HG03196 (cell line): Measurements from ENCODE around the gene PDS5A.
A peak's percentile ranks its signal among the peaks of the same experiment; 100 is the strongest.
"Not testable (repeated sequence)": the region's sequence is repeated elsewhere in the genome, so short reads cannot be mapped to it uniquely, and the experiment has no call there.

Experiments
- ATAC-seq: cut with Tn5 transposase; IDR thresholded peaks from one replicate; pipeline ENCODE4 v1.9.1; 2021; ENCODE audit not compliant: unreplicated experiment

The PDS5A gene, protein sequence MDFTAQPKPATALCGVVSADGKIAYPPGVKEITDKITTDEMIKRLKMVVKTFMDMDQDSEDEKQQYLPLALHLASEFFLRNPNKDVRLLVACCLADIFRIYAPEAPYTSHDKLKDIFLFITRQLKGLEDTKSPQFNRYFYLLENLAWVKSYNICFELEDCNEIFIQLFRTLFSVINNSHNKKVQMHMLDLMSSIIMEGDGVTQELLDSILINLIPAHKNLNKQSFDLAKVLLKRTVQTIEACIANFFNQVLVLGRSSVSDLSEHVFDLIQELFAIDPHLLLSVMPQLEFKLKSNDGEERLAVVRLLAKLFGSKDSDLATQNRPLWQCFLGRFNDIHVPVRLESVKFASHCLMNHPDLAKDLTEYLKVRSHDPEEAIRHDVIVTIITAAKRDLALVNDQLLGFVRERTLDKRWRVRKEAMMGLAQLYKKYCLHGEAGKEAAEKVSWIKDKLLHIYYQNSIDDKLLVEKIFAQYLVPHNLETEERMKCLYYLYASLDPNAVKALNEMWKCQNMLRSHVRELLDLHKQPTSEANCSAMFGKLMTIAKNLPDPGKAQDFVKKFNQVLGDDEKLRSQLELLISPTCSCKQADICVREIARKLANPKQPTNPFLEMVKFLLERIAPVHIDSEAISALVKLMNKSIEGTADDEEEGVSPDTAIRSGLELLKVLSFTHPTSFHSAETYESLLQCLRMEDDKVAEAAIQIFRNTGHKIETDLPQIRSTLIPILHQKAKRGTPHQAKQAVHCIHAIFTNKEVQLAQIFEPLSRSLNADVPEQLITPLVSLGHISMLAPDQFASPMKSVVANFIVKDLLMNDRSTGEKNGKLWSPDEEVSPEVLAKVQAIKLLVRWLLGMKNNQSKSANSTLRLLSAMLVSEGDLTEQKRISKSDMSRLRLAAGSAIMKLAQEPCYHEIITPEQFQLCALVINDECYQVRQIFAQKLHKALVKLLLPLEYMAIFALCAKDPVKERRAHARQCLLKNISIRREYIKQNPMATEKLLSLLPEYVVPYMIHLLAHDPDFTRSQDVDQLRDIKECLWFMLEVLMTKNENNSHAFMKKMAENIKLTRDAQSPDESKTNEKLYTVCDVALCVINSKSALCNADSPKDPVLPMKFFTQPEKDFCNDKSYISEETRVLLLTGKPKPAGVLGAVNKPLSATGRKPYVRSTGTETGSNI (N-terminal part only)

DNA sequence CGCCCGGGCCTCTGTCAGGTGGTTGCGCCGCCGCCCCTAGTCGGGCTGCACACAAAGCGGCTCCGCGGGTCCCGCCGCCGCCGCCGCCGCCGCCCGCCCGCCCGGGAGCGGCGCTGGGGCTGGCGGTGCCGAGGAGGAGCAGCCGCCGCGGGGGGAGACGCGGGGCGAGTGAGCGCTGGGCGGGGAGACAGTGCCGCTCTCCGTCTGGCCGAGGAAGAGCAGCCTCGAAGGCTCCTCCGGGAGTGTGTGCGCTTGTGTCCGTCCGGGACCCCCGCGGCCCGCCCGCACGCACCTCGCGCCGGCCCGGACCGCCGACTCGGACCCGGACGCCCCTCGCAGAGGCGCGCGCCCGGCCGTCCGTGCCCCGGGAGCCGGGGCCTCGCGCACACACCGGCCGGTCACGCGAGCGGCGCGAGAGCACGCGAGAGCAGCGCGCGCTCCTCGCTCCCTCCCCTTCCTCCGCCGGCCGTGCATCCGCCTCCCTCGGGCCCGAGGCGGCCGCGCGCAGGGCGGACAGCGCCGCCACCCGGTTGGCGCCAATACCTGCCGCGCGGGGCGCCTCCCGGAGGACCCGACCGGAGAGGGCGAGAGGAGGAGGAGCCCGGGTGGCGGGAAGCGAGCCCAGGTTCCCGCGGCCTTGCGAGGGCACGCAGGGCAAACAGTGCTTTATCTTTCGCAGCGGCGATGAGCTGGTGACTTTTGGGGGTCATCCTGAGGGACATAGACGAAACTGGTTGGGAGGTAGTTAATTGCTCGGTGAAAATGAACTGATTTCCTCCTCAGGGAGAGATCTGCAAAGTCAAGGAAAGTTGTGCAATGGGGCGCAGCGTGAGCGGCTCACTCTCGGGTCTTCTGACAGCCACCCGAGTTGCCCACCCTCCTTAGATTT is at the start of gene PDS5A:
Gene PDS5A (minus strand): TSS at position 423 of the 889 bp plus-strand sequence. CDS start 1,334 bp downstream, outside the sequence.
- peak; percentile 77 for ATAC-seq

DNA sequence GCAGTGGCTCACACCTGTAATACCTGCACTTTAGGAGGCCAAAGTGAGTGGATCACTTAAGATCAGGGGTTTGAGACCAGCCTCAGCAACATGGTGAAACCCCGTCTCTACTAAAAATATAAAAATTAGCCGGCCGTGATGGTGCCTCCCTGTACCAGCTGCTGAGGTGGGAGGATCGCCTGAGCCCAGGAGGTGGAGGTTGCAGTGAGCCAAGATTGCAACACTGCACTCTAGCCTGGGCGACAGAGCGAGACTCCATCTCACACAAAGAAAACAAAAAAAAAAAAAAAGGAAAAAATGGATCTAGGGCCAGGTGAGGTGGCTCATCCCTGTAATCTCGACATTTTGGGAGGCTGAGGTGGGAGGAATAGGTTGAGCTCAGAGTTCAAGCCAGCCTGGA is 46.3 kb upstream of the PDS5A start:
- not testable (repeated sequence) for ATAC-seq

DNA sequence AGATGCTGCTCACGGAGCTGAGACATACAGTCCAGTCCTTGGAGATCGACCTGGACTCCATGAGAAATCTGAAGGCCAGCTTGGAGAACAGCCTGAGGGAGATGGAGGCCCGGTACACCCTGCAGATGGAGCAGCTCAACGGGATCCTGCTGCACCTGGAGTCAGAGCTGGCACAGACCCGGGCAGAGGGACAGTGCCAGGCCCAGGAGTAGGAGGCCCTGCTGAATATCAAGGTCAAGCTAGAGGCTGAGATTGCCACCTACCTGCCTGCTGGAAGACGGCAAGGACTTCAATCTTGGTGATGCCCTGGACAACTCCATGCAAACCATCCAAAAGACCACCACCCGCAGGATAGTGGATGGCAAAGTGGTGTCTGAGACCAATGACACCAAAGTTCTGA is 43.4 kb upstream of the PDS5A start:
- ATAC-seq, result not testable (repeated sequence)

DNA sequence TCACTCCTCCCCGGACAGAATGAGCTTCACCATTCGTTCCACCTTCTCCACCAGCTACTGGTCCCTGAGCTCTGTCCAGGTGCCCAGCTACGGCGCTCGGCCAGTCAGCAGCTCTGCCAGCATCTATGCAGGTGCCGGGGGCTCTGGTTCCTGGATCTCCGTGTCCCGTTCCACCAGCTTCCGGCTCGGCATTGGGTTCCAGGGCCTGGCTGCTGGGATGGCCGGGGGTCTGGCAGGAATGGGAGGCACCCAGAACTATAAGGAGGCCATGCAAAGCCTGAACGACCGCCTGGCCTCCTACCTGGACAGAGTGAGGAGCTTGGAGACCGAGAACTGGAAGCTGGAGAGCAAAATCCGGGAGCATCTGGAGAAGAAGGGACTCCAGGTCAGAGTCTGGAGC is 42.5 kb upstream of the PDS5A start:
- ATAC-seq, result no peak

DNA sequence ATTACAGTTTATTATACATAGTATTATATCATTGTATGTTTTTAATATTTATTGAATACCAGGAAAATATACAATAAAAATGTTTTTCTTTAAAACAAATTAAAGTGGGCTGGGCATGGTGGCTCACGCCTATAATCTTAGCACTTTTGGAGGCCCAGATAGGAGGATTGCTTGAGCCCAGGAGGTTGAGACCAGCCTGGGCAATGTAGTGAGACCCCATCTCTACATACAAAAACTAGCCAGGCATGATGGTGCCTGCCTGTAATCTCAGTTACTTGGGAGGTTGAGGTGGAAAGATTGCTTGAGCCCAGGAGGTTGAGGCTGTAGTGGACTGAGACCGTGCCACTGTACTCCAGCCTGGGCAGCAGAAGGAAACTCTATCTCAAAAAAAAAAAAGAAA is 38.3 kb upstream of the PDS5A start:
- no peak for ATAC-seq

DNA sequence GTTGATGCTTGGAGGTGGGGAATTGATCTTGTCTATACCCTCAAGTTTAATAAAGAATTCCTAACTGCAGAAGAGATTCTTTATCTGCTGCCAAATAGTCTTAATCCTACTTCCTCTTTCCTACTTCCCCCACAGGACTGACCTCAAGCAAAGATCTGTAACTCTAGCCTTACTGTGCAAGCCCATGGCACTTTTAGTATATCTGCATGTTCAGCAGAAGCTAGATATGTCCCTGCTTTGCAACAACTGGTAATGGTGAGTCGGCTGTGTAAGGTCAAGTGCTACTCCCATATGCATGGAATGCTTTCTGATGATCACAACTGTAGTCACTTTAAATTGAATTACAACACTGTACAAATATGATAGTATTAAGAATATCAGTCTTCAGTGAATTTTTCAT is 26.3 kb upstream of the PDS5A start:
- no peak for ATAC-seq

DNA sequence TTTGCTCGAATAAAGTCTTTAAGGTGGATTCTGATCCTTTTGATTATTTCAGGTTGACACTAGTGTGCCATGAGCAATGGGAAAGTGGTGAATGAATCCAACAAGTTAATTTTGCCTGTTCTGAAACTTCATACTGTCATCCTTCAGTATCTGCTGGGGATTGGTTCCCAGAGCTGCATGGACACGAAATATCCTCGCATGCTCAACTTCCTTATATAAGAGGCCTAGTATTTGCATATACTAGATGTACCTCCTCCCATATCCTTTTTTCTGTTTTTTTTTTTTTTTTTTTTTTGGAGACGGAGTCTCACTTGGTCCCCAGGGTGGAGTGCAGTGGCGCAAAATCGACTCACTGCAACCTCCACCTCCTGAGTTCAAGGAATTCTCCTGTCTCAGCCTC is 23.0 kb upstream of the PDS5A start:
- ATAC-seq, result no peak

DNA sequence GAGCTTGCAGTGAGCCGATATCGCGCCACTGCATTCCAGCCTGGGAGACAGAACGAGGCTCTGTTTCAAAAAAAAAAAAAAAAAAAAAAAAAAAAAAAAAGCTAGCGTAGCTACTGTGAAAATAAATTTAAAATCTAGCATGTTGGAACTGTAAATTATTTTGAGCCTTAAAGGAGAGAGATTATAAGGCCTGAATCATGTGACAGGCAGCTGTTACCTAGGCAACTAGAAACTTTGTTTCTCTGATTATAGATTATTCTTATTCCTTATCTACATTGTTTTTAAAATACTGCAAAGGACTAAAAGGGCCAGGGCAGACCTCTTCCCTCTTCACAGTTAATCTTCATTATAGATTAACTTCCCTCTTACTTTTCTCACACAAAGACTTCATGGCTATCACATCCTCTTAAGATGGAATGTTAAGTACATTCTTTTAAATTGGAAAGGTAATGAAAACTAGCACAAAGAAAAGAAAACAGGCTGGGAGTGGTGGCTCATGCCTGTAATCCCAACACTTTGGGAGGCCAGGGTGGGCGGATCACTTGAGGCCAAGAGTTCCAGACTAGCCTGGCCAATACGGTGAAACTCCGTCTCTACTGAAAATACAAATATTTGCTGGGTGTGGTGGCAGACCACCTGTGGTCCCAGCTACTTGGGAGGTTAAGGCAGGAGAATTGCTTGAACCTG is 21.1 kb upstream of the PDS5A start:
- no peak for ATAC-seq

DNA sequence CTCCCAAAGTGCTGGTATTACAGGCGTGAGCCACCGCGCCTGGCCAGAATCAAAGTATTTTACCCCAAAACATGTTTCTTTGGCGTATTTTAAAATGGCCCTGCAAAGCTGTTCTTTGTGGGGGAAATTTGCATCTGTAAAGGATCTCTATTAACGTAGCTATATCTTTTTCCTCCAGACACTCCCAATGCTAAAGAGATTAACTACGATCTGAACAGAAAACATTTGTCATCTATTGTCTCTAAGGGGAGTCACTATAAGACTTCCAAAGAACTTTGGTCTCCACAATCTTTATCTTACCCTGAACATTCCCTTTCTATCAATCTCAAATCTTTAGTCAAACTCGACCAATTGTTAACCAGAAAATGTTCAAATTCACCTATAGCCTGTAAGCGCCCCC is 19.1 kb upstream of the PDS5A start:
- no peak for ATAC-seq

DNA sequence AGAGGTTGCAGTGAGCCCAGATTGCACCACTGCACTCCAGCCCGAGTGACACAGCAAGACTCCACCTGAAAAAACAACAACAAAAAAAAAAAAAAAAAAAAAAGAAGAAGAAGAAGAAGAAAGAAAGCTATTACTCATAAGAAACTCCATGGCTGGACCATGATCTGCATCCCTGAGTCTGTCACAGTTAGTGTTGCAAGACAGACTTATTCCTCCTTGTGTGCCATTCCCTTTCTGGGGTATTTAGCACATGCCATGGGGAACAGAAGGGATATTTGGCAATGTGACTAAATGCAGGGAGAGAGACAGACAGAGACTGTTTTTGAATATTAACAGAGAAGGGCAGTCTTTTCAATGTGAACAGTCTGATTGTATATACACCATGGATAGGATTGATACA is 16.7 kb upstream of the PDS5A start:
- no peak for ATAC-seq

DNA sequence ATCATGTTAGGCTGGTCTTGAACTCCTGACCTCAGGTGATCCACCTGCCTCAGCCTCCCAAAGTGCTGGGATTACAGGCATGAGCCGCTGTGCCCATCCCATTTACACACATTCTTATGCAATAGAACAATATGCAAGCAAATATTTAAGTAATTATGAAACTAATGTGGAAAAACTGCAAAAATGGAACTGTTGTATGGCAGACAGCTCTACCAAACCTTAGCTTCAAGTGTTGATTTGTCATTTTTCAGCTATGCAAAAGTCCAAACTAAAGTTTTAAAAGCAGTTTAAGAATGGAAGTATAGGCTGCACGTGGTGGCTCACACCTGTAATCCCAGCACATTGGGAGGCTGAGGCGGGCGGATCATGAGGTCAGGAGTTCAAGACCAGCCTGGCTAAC is 11.7 kb upstream of the PDS5A start:
- ATAC-seq, result not testable (repeated sequence)

DNA sequence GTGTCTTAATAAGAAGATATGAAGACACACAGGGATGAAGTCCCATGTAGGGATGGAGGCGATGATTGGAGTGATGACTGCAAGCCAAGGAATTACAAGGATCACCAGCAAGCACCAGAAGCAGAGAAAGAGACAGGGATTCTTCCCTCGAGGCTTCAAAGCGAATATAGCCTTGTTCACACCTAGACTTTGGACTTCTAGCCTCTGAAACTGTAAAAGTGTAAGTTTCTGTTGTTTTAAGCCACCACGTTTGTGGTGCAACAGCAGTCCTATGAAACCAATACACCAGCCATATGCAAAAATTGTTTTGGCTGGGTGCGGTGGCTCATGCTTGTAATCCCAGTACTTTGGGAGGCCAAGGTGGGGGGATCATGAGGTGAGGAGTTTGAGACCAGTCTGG is 9.8 kb upstream of the PDS5A start:
- ATAC-seq, result no peak

DNA sequence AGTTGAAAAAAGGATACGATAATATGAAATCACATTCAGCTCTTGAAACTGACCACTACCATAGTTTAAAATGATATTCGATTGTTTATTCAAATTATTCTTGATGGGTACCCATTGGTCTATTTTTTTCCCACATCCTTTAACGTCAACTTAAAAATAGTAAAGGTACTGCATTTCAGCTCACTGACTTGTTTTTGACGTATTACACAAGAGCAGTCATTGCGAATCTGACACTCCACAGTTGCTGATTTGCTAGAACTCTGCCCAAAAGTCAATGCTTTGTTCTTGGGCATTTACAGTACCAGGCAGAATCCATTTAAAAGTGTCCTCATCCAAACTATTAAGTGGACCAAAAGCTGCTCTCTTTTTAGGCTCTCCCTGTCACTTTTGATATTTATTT is 1.2 kb upstream of the PDS5A start:
- no peak for ATAC-seq

DNA sequence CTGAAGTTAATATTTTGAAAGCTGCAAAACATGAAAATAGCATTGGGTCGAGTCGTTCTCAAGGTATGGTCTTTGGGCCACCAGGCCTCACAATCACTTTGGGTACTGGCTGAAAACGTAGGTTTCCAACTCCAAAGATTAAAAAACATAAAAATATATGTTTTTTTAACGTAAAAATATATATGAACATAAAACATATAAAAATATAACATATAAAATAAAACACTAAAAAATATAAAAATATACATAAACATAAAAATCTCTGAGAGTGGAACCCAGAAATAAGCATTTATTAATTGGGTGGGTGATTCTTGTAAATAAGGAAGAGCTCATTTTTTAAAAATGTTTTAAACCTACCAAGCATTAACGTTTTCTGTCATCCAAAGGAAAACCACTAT is 666 bp upstream of the PDS5A start:
- ATAC-seq, result no peak

DNA sequence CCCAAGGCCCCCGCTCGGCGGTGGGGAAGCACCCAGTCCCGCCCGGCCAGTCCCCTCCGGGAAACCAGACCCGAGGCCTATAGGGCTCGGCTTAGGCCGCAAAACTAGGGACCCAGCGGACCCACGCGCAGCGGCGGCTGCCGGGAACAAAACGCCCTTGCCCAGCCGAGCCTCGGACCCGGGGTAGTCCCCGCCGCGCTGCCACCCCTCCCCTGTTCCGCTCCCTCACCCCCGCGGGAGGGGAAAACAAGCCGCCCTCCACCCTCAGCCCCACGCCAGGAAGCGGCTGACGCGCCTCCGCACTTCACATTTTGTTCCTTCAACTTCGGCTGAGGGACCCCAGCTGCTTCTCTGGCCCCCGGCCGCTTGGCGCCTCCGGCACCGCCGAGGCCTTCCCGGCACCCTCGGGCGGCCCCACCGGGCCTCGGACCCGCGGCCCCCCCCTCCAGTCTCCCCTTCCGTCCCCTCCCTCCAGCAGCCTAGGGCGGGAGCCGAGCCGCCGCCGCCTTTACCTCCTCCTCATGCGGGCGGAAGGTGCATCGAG is 694 bp downstream of the PDS5A start:
- ATAC-seq, result peak; percentile 20

DNA sequence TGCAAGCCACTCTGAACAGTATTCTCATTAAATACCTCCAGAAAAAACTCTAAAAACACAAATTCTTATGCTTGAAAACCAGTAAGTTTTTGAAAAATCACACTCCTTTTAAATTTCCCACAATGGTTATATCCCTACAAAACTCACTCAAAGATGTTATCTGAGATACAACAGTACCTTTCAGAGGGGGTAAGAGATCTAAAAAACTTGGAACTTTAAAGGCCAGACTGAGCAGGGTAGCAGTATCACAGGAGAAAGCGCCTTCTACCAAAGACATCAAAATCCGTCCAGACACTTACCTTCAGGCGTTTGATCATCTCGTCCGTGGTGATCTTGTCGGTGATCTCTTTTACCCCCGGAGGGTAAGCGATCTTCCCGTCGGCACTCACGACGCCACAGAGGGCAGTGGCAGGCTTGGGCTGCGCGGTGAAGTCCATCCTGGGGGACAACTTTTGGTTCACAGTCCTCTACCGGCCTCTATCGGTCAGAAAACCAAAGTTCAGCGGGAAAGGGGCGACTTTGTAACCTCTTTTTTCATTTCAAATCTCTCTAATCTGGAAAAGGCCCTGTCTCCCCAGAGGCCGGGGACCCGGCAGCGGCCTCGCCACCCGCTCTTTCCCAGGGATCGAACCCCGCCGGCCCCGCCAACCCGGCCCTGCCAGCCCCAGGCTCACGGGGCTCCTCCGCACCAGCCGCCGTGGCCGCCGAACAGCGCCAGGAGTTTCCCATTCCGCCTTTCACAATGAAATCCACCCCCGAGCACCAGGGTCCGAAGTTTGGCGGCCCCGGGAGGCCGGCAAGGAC is 1.4 kb downstream of the PDS5A start:
- ATAC-seq, result peak; percentile 44

DNA sequence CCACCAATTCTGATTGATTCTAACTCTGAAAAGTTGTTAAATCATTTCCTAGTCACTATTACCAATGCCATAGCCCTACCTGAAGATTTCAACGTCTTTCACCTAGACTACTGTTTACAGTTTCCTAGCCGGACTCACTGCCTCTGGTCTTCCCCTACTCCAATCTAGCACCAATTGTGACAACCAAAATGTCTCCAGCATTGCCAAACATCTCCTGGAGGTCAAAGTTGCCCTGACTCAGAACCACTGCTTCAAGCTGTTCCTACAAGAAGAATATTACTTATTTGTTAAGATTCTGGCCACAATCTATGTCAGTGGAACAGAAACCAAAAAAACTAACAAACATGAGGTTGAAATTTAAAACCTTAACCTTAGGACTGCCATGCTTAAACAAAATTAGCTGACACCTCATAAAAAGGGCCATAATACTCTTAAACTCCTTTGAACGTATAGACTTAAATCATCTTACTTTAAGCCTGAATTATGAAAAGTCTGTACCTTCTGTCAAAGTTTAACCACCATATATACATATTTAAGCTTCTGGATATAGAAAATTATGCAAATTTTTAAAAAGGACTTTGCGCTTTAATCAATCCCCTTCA is 2.1 kb downstream of the PDS5A start:
- no peak for ATAC-seq

DNA sequence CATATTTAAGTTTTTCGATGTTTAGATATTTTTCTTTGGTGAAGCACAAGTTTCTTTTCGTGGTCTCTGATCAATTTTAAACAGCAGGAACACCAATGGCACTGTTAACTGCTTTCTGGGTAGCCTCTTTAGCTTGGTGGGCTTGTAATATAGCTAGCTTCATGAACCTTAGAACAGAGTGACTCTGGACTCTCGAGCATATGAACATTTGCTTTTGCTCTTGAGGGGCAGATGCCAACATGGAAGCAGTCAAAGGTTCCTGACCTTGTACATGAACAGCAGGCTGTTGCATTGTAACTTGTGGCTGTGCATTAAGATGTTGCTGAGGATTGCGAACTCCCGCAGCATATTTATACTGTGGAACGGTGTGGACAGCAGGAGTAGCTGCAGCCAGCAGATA is 4.7 kb downstream of the PDS5A start:
- not testable (repeated sequence) for ATAC-seq
